SK-N-SH (cell line): ENCODE measurements around the gene PPP2R3A. TPM values are rescaled to one million over a fixed set of nuclear protein-coding genes. Genes with fewer than 3 reads are reported as not detected.

ENCODE experiments used
- CTCF ChIA-PET: fragments of 300-600, 350-600 bp; formaldehyde crosslinking; extraction: SDS; loops from one replicate; lab custom pipeline; 2021; lab: Yijun Ruan, JAX
- POLR2A ChIA-PET: fragments of 350-600 bp; sonication (Branson Sonifier 250); formaldehyde crosslinking; extraction: SDS; loops from one replicate; lab custom pipeline; 2020; ENCODE audit warnings: antibody characterized with exemption, inconsistent platforms; lab: Yijun Ruan, JAX
- DNase-seq: peaks from one replicate; pipeline ENCODE4 v3.0.0; 2012
- H2AFZ ChIP-seq: fragments of 200-600 bp; sonication (generic); 2 replicates; pipeline ENCODE4 v1.8.1; 2016; ENCODE audit warnings: antibody characterized with exemption, mild to moderate bottlenecking, low read depth
- H3F3A ChIP-seq: fragments of 200-600 bp; sonication (generic); replicated peaks from 2 replicates; pipeline ENCODE3; 2016; ENCODE audit warnings: antibody characterized with exemption, mild to moderate bottlenecking; ENCODE audit not compliant: insufficient read depth
- H3K27ac ChIP-seq, 2 experiments: fragments of 200-500 bp in 1 of 2; fragments of 200-600 bp in 1 of 2; sonication (Bioruptor generic) in 1 of 2; sonication (generic), shearing (Covaris generic) in 1 of 2; 2 replicates each; pipeline versions ENCODE4 v1.5.1 to v1.6.1; 2014 to 2016; ENCODE audit warnings: low read depth in 2 of 2, inconsistent platforms in 1 of 2, low read length in 1 of 2, mild to moderate bottlenecking in 1 of 2, mixed read lengths in 1 of 2
- H3K27me3 ChIP-seq: fragments of 200-600 bp; sonication (generic), shearing (Covaris generic); 2 replicates; pipeline ENCODE4 v1.6.1; 2016; ENCODE audit warnings: mixed run types; ENCODE audit not compliant: insufficient read depth
- H3K36me3 ChIP-seq, 2 experiments: fragments of 200-500 bp in 1 of 2; fragments of 200-600 bp in 1 of 2; sonication (Bioruptor generic) in 1 of 2; sonication (generic) in 1 of 2; replicated peaks in 1 of 2; 2 replicates each; pipeline versions ENCODE3 to v1.5.1; 2014 to 2016; ENCODE audit warnings: low read length in 1 of 2, mild to moderate bottlenecking in 1 of 2; ENCODE audit not compliant: insufficient read depth in 2 of 2, control insufficient read depth in 1 of 2
- H3K4me1 ChIP-seq, 2 experiments: fragments of 200-500 bp in 1 of 2; fragments of 200-600 bp in 1 of 2; sonication (Bioruptor generic) in 1 of 2; sonication (generic), shearing (Covaris generic) in 1 of 2; 2 replicates each; pipeline versions ENCODE4 v1.5.1 to v1.6.1; 2014 to 2016; ENCODE audit warnings: low read depth in 1 of 2, low read length in 1 of 2, mixed run types in 1 of 2; ENCODE audit not compliant: insufficient read depth in 2 of 2, control insufficient read depth in 1 of 2
- H3K4me2 ChIP-seq: fragments of 200-600 bp; sonication (generic), shearing (Covaris generic); 2 replicates; pipeline ENCODE4 v1.6.1; 2017; ENCODE audit warnings: mixed run types
- H3K4me3 ChIP-seq, 2 experiments: fragments of 200-500 bp in 1 of 2; fragments of 200-600 bp in 1 of 2; sonication (Bioruptor generic) in 1 of 2; sonication (generic), shearing (Covaris generic) in 1 of 2; 2 replicates each; pipeline versions ENCODE4 v1.5.1 to v1.8.1; 2014 to 2016; ENCODE audit warnings: low read depth in 2 of 2, inconsistent platforms in 1 of 2, low read length in 1 of 2, mild to moderate bottlenecking in 1 of 2, mixed read lengths in 1 of 2, moderate library complexity in 1 of 2
- H3K79me2 ChIP-seq: fragments of 200-600 bp; sonication (generic); 2 replicates; pipeline ENCODE4 v1.8.1; 2017; ENCODE audit warnings: mild to moderate bottlenecking; ENCODE audit not compliant: insufficient read depth
- H3K9ac ChIP-seq: fragments of 200-600 bp; sonication (generic); 2 replicates; pipeline ENCODE4 v1.6.1; 2017; ENCODE audit warnings: mixed run types
- H3K9me2 ChIP-seq: fragments of 200-600 bp; sonication (generic); 2 replicates; pipeline ENCODE4 v1.6.1; 2017; ENCODE audit warnings: mixed run types
- H3K9me3 ChIP-seq: fragments of 200-600 bp; sonication (generic); 2 replicates; pipeline ENCODE4 v1.6.1; 2017; ENCODE audit warnings: mixed run types, mild to moderate bottlenecking, moderate library complexity
- H4K20me1 ChIP-seq: fragments of 200-600 bp; sonication (generic); 2 replicates; pipeline ENCODE4 v1.6.1; 2017; ENCODE audit warnings: mild to moderate bottlenecking, mixed run types; ENCODE audit not compliant: insufficient read depth
- CHD2 ChIP-seq: fragments of 150-350 bp; IDR thresholded peaks from 2 replicates; pipeline ENCODE4 v1.6.1; 2018; ENCODE audit warnings: low read length; ENCODE audit not compliant: partially characterized antibody
- CTCF ChIP-seq: fragments of 200-600 bp; sonication (generic); IDR thresholded peaks from 2 replicates; pipeline ENCODE4 v1.6.1; 2017; ENCODE audit warnings: antibody characterized with exemption, mild to moderate bottlenecking, moderate library complexity
- ELF1 ChIP-seq: IDR thresholded peaks from 2 replicates; pipeline ENCODE4 v1.4.0; 2012
- EZH2phosphoT487 ChIP-seq: fragments of 200-600 bp; sonication (generic); IDR thresholded peaks from 2 replicates; pipeline ENCODE4 v1.6.1; 2017; ENCODE audit warnings: low read depth, mixed run types, mild to moderate bottlenecking, antibody characterized with exemption, moderate library complexity, borderline replicate concordance
- IRF3 ChIP-seq: fragments of 150-350 bp; IDR thresholded peaks from 2 replicates; pipeline ENCODE4 v1.6.1; 2016; ENCODE audit warnings: mild to moderate bottlenecking, low read depth, low read length
- MAX ChIP-seq: IDR thresholded peaks from 2 replicates; pipeline ENCODE4 v1.4.0; 2012; ENCODE audit warnings: low read depth
- MEF2A ChIP-seq: IDR thresholded peaks from 2 replicates; pipeline ENCODE4 v1.4.0; 2012; ENCODE audit warnings: low read depth, borderline replicate concordance
- NFIC ChIP-seq: IDR thresholded peaks from 2 replicates; pipeline ENCODE4 v1.4.0; 2012; ENCODE audit warnings: borderline replicate concordance
- PBX3 ChIP-seq: IDR thresholded peaks from 2 replicates; pipeline ENCODE4; 2012
- POLR2AphosphoS5 ChIP-seq: IDR thresholded peaks from 2 replicates; pipeline ENCODE4 v1.6.1; 2012; ENCODE audit warnings: low read depth, low read length
- RAD21 ChIP-seq: IDR thresholded peaks from 2 replicates; pipeline ENCODE4 v1.6.1; 2012; ENCODE audit warnings: mild to moderate bottlenecking, low read length
- RCOR1 ChIP-seq: fragments of 150-350 bp; IDR thresholded peaks from 2 replicates; pipeline ENCODE4 v1.6.1; 2017; ENCODE audit warnings: antibody characterized with exemption, low read length
- REST ChIP-seq: IDR thresholded peaks from 2 replicates; pipeline ENCODE4 v1.6.1; 2012; ENCODE audit warnings: mild to moderate bottlenecking, low read depth, low read length, moderate library complexity
- RXRA ChIP-seq: IDR thresholded peaks from 2 replicates; pipeline ENCODE4 v1.4.0; 2012; ENCODE audit warnings: low read depth, mild to moderate bottlenecking, borderline replicate concordance
- SIN3A ChIP-seq: IDR thresholded peaks from 2 replicates; pipeline ENCODE4 v1.6.1; 2012; ENCODE audit warnings: low read depth, mild to moderate bottlenecking, low read length, moderate library complexity, borderline replicate concordance
- SMC3 ChIP-seq: IDR thresholded peaks from 2 replicates; pipeline ENCODE4 v1.6.1; 2012; ENCODE audit warnings: low read depth, low read length, improper control_type of control experiment
- TEAD4 ChIP-seq: IDR thresholded peaks from 2 replicates; pipeline ENCODE4 v1.4.0; 2012; ENCODE audit warnings: mild to moderate bottlenecking, borderline replicate concordance; ENCODE audit not compliant: insufficient read depth
- USF1 ChIP-seq: IDR thresholded peaks from 2 replicates; pipeline ENCODE4 v1.4.0; 2012; ENCODE audit warnings: low read depth, borderline replicate concordance
- USF2 ChIP-seq: fragments of 150-350 bp; IDR thresholded peaks from 2 replicates; pipeline ENCODE4 v1.6.1; 2017; ENCODE audit warnings: antibody characterized with exemption, low read length, low read depth, borderline replicate concordance
- ZBTB33 ChIP-seq: IDR thresholded peaks from 2 replicates; pipeline ENCODE4 v1.4.0; 2012; ENCODE audit warnings: low read depth, borderline replicate concordance
- WGBS: methylation state at CpG from one replicate; pipeline ENCODE4 v1.1.6; 2017; ENCODE audit warnings: low lambda C conversion rate; 5-methylcytosine and 5-hydroxymethylcytosine counted together
- polyA plus RNA-seq, 3 experiments: library from polyadenylated mRNA; depleted of rRNA; stranded (reverse); fragments of >200 nt; gene quantifications; 2 replicates each; pipeline ENCODE4 v1.2.3, GENCODE V29; 2012

The PPP2R3A gene
- polyA plus RNA-seq, 1 of the 3 experiments (the other 2 are of a cell fraction): 3.9 TPM

- no peaks in the 10 kb centered on the region for H3K27me3 ChIP-seq
- no peak overlapping the region for H3K27ac ChIP-seq
- no peaks in the 10 kb centered on the region for H3K9me2 ChIP-seq
- H3K9me3 ChIP-seq: no peaks in the 10 kb centered on the region
- POLR2A ChIA-PET: no interaction called here
- CTCF ChIA-PET: no interaction called here
- no peak overlapping the region for H3K4me3 ChIP-seq
- H2AFZ ChIP-seq: no peak overlapping the region
- H4K20me1 ChIP-seq: no peaks in the 10 kb centered on the region
- peaks cover 11% of the 10 kb centered on the region for H3F3A ChIP-seq
- no peak for DNase-seq
- peaks cover 5 to 8% of the 10 kb centered on the region in 2 experiments; a peak in 3 of 4 replicates for H3K4me1 ChIP-seq
- H3K9ac ChIP-seq: no peak overlapping the region
- H3K4me2 ChIP-seq: no peak overlapping the region
- H3K36me3 ChIP-seq: peaks cover 0 to 21% of the 10 kb centered on the region in 2 experiments
- WGBS: 88% methylated on average over 2 of the region's 2 CpGs
- TF ChIP-seq MAX (no peak), RAD21 (no peak), CHD2 (no peak), USF2 (no peak), CTCF (no peak), EZH2phosphoT487 (no peak), RXRA (no peak), ELF1 (no peak), USF1 (no peak), POLR2AphosphoS5 (no peak), SIN3A (no peak), IRF3 (no peak), MEF2A (no peak), NFIC (no peak), SMC3 (no peak), REST (no peak), PBX3 (no peak), RCOR1 (no peak), TEAD4 (no peak), ZBTB33 (no peak)
- H3K79me2 ChIP-seq: peaks cover 18% of the 10 kb centered on the region; the same call in 1 of the 2 replicates
Measured at GRCh38 chr3:136136454-136136853, 170.9 kb downstream of the PPP2R3A start.
